ENCODE data around the gene ELAVL2. TPM values are rescaled to one million over a fixed set of nuclear protein-coding genes. Genes with fewer than 3 reads are reported as not detected.

ELAVL2 gene
- polyA plus RNA-seq (2011; rRNA removed) (0.13 and 0.20 TPM in 2 replicates), polyA plus RNA-seq (2017; fragmentation: RNase III; extraction: RNeasy Plus Mini Kit Qiagen cat#74134 plus additional on column Dnase treatment) (0.03 TPM in 2 of 3 replicates, not detected in the other), polyA minus RNA-seq (2011; rRNA and poly(A)+ RNA removed) (0.37 and 0.83 TPM in 2 replicates)
- polyA plus RNA-seq (2012; cell fraction: cytosol; rRNA removed): 0.01 TPM in 1 of 2 replicates, not detected in the other
- not detected in 2 replicates for polyA plus RNA-seq (2012; cell fraction: nucleus; rRNA removed)

DNA sequence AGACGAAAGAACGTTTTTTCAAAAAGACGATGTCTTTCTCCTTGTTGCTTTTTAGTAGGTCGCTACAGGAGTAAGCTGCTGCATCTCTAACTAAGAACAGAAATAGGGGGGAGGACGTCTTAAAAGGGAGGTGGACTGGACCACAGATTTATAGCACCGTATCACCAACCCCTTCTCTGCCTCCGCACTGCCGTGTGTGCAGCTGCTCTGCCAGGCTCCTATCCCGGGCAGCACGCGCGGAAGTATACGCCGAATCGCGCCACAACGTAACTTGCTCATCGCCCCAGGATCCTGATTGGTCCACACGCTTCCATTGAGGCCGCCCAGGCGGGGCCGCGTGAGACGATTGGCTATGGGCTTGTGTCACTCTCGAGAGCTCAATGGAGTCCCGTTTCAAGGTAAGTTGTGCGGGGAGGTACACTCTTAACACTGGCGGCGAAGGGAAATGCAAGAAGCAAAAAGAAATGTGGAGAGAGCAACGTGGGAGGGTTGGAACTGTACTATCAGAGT, at the start of gene ELAVL2:
Gene ELAVL2 (minus strand): TSS at position 121 of the 510 bp plus-strand sequence. CDS start 64,006 bp downstream, outside the sequence.
- H3K4me1 ChIP-seq: no peaks in the 10 kb centered on the region
- peak; percentile 88 for FAIRE-seq
- H3K4me2 ChIP-seq: peak within 1 kb of the TSS; percentile 76
- peaks cover 9% of the 10 kb centered on the region; the same call in 1 of the 3 replicates for H3K9me3 ChIP-seq
- WGBS (ENCODE audit: missing lambda C conversion rate): under 1% methylated on average over 14 of the region's 30 CpGs
- ChIA-PET CTCF (interaction anchor here (0.7 to 1.1 kb wide), 2 partner anchors 11 to 17 kb away, joined by 3 read pairs; no protein-coding TSS in a partner anchor), POLR2A (interaction anchor here (0.6 kb wide), 1 partner anchor 1378 kb away, joined by 3 read pairs; no protein-coding TSS in a partner anchor)
- peak within 1 kb of the TSS; percentile 18 to 51; a peak in 4 of 6 replicates for H3K27ac ChIP-seq
- peak within 1 kb of the TSS; percentile 56 for H3K4me3 ChIP-seq
- peak; percentile 97 to 99 for ATAC-seq
- peak; percentile 87 to 99 for DNase-seq (ENCODE audit: low read depth in 1 of 2, low spot score in 1 of 2)
- TF ChIP-seq FOSB (CRISPR knock-in tag; IDR thresholded peaks at IDR 0.05) (no peak), TFCP2L1 (CRISPR knock-in tag; IDR thresholded peaks at IDR 0.05) (no peak), ZC3H11A (IDR thresholded peaks at IDR 0.05) (no peak), RCOR1 (IDR thresholded peaks at IDR 0.05; ENCODE audit: low read depth, low read length) (no peak), FOSL2 (IDR thresholded peaks at IDR 0.05) (no peak), FOSL2 (CRISPR knock-in tag; IDR thresholded peaks at IDR 0.05) (0 out of 2 replicates have a peak, but pooled peaks have one; percentile 6), ZFP36 (IDR thresholded peaks at IDR 0.05; ENCODE audit: borderline replicate concordance, partially characterized antibody) (no peak), BHLHE40 (IDR thresholded peaks at IDR 0.05; ENCODE audit: low read depth, low read length) (no peak), RARB (CRISPR knock-in tag; IDR thresholded peaks at IDR 0.05) (no peak), EHF (CRISPR knock-in tag; IDR thresholded peaks at IDR 0.05) (no peak), PHF8 (IDR thresholded peaks at IDR 0.05; ENCODE audit: borderline replicate concordance, low read depth) (no peak), POLR2AphosphoS2 (conservative IDR thresholded peaks at IDR 0.05; ENCODE audit: low read length) (no peak), MYC (IDR thresholded peaks at IDR 0.05; ENCODE audit: borderline replicate concordance, low read length) (no peak), KDM1A (IDR thresholded peaks at IDR 0.05; ENCODE audit: low read depth) (no peak), RFX5 (IDR thresholded peaks at IDR 0.05) (0 out of 2 replicates have a peak, but pooled peaks have one; percentile 44), EP300 (IDR thresholded peaks at IDR 0.05) (no peak), GATA3 (IDR thresholded peaks at IDR 0.05; ENCODE audit: borderline replicate concordance) (no peak), CHD4 (IDR thresholded peaks at IDR 0.05; ENCODE audit: borderline replicate concordance) (no peak), HOXB5 (CRISPR knock-in tag; IDR thresholded peaks at IDR 0.05) (no peak), SREBF2 (IDR thresholded peaks at IDR 0.05) (no peak), CHD2 (IDR thresholded peaks at IDR 0.05; ENCODE audit: low read length, partially characterized antibody) (peak; percentile 54), TP53 (CRISPR knock-in tag; IDR thresholded peaks at IDR 0.05) (no peak), ZNF302 (CRISPR knock-in tag; IDR thresholded peaks at IDR 0.05) (no peak), RNF2 (IDR thresholded peaks at IDR 0.05; ENCODE audit: borderline replicate concordance, low read depth) (no peak)
- TF ChIP-seq, protein P1, sequence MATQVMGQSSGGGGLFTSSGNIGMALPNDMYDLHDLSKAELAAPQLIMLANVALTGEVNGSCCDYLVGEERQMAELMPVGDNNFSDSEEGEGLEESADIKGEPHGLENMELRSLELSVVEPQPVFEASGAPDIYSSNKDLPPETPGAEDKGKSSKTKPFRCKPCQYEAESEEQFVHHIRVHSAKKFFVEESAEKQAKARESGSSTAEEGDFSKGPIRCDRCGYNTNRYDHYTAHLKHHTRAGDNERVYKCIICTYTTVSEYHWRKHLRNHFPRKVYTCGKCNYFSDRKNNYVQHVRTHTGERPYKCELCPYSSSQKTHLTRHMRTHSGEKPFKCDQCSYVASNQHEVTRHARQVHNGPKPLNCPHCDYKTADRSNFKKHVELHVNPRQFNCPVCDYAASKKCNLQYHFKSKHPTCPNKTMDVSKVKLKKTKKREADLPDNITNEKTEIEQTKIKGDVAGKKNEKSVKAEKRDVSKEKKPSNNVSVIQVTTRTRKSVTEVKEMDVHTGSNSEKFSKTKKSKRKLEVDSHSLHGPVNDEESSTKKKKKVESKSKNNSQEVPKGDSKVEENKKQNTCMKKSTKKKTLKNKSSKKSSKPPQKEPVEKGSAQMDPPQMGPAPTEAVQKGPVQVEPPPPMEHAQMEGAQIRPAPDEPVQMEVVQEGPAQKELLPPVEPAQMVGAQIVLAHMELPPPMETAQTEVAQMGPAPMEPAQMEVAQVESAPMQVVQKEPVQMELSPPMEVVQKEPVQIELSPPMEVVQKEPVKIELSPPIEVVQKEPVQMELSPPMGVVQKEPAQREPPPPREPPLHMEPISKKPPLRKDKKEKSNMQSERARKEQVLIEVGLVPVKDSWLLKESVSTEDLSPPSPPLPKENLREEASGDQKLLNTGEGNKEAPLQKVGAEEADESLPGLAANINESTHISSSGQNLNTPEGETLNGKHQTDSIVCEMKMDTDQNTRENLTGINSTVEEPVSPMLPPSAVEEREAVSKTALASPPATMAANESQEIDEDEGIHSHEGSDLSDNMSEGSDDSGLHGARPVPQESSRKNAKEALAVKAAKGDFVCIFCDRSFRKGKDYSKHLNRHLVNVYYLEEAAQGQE (IDR thresholded peaks at IDR 0.05): no peak
- TF ChIP-seq, protein P2, sequence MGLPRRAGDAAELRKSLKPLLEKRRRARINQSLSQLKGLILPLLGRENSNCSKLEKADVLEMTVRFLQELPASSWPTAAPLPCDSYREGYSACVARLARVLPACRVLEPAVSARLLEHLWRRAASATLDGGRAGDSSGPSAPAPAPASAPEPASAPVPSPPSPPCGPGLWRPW (IDR thresholded peaks at IDR 0.05): no peak
- TF ChIP-seq, protein P3, sequence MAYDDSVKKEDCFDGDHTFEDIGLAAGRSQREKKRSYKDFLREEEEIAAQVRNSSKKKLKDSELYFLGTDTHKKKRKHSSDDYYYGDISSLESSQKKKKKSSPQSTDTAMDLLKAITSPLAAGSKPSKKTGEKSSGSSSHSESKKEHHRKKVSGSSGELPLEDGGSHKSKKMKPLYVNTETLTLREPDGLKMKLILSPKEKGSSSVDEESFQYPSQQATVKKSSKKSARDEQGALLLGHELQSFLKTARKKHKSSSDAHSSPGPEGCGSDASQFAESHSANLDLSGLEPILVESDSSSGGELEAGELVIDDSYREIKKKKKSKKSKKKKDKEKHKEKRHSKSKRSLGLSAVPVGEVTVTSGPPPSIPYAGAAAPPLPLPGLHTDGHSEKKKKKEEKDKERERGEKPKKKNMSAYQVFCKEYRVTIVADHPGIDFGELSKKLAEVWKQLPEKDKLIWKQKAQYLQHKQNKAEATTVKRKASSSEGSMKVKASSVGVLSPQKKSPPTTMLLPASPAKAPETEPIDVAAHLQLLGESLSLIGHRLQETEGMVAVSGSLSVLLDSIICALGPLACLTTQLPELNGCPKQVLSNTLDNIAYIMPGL (CRISPR knock-in tag; IDR thresholded peaks at IDR 0.05; ENCODE audit: borderline replicate concordance): no peak
- TF ChIP-seq, protein P4, sequence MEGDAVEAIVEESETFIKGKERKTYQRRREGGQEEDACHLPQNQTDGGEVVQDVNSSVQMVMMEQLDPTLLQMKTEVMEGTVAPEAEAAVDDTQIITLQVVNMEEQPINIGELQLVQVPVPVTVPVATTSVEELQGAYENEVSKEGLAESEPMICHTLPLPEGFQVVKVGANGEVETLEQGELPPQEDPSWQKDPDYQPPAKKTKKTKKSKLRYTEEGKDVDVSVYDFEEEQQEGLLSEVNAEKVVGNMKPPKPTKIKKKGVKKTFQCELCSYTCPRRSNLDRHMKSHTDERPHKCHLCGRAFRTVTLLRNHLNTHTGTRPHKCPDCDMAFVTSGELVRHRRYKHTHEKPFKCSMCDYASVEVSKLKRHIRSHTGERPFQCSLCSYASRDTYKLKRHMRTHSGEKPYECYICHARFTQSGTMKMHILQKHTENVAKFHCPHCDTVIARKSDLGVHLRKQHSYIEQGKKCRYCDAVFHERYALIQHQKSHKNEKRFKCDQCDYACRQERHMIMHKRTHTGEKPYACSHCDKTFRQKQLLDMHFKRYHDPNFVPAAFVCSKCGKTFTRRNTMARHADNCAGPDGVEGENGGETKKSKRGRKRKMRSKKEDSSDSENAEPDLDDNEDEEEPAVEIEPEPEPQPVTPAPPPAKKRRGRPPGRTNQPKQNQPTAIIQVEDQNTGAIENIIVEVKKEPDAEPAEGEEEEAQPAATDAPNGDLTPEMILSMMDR (IDR thresholded peaks at IDR 0.05): no peak
- TF ChIP-seq, protein P5, sequence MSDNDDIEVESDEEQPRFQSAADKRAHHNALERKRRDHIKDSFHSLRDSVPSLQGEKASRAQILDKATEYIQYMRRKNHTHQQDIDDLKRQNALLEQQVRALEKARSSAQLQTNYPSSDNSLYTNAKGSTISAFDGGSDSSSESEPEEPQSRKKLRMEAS (IDR thresholded peaks at IDR 0.05): peak; percentile 91
- TF ChIP-seq, protein P6, sequence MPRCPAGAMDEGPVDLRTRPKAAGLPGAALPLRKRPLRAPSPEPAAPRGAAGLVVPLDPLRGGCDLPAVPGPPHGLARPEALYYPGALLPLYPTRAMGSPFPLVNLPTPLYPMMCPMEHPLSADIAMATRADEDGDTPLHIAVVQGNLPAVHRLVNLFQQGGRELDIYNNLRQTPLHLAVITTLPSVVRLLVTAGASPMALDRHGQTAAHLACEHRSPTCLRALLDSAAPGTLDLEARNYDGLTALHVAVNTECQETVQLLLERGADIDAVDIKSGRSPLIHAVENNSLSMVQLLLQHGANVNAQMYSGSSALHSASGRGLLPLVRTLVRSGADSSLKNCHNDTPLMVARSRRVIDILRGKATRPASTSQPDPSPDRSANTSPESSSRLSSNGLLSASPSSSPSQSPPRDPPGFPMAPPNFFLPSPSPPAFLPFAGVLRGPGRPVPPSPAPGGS (IDR thresholded peaks at IDR 0.05): no peak
- TF ChIP-seq, protein P7, sequence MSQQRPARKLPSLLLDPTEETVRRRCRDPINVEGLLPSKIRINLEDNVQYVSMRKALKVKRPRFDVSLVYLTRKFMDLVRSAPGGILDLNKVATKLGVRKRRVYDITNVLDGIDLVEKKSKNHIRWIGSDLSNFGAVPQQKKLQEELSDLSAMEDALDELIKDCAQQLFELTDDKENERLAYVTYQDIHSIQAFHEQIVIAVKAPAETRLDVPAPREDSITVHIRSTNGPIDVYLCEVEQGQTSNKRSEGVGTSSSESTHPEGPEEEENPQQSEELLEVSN (IDR thresholded peaks at IDR 0.05; ENCODE audit: borderline replicate concordance, low read depth): peak; percentile 61; the same call in 1 of the 2 replicates
